ENCODE measurements around the gene KCTD16.
A peak's percentile ranks its signal among the peaks of the same experiment; 100 is the strongest.

The KCTD16 gene

GRCh38 chr5:144166696-144167095, 4.0 kb upstream of the KCTD16 start:
- DNase-seq (ENCODE audit: low read depth), result no peak

- DNase-seq (ENCODE audit: low read depth), result no peak
These were observed 2.7 kb upstream of the KCTD16 start for GRCh38 chr5:144167998-144168397.

- no peak for DNase-seq (ENCODE audit: low read depth)
These were observed 783 bp upstream of the KCTD16 start for GRCh38 chr5:144169904-144170275.

GRCh38 chr5:144173766-144174165, 3.1 kb downstream of the KCTD16 start:
- DNase-seq (ENCODE audit: low read depth), result no peak

- DNase-seq (ENCODE audit: low read depth), result no peak
These were observed 6.9 kb downstream of the KCTD16 start for GRCh38 chr5:144177548-144177947.

- DNase-seq (ENCODE audit: low read depth), result peak; percentile 52
These were observed 8.6 kb downstream of the KCTD16 start for GRCh38 chr5:144179226-144179625.

- DNase-seq (ENCODE audit: low read depth), result peak; percentile 56
These were observed 12.7 kb downstream of the KCTD16 start for GRCh38 chr5:144183254-144183889.

GRCh38 chr5:144187699-144188294, 17.1 kb downstream of the KCTD16 start:
- peak; percentile 100 for DNase-seq (ENCODE audit: low read depth)

- peak; percentile 100 for DNase-seq (ENCODE audit: low read depth)
These were observed 19.2 kb downstream of the KCTD16 start for GRCh38 chr5:144189800-144190429.

- DNase-seq (ENCODE audit: low read depth), result peak; percentile 90
These were observed 20.9 kb downstream of the KCTD16 start for GRCh38 chr5:144191531-144191930.

- peak; percentile 94 for DNase-seq (ENCODE audit: low read depth)
These were observed 21.3 kb downstream of the KCTD16 start for GRCh38 chr5:144191998-144192397.

- no peak for DNase-seq (ENCODE audit: low read depth)
These were observed 22.0 kb downstream of the KCTD16 start for GRCh38 chr5:144192661-144193060.

GRCh38 chr5:144194144-144194543, 23.5 kb downstream of the KCTD16 start:
- peak; percentile 39 for DNase-seq (ENCODE audit: low read depth)

- peak; percentile 69 for DNase-seq (ENCODE audit: low read depth)
These were observed 24.8 kb downstream of the KCTD16 start for GRCh38 chr5:144195448-144195847.

GRCh38 chr5:144196612-144197011, 25.9 kb downstream of the KCTD16 start:
- DNase-seq (ENCODE audit: low read depth), result no peak

GRCh38 chr5:144198386-144198785, 27.7 kb downstream of the KCTD16 start:
- DNase-seq (ENCODE audit: low read depth), result peak; percentile 70

- peak; percentile 76 for DNase-seq (ENCODE audit: low read depth)
These were observed 30.9 kb downstream of the KCTD16 start for GRCh38 chr5:144201588-144201987.

- peak; percentile 45 for DNase-seq (ENCODE audit: low read depth)
These were observed 31.4 kb downstream of the KCTD16 start for GRCh38 chr5:144202072-144202471.

GRCh38 chr5:144202726-144203125, 32.1 kb downstream of the KCTD16 start:
- DNase-seq (ENCODE audit: low read depth), result no peak

- peak; percentile 76 for DNase-seq (ENCODE audit: low read depth)
These were observed 33.3 kb downstream of the KCTD16 start for GRCh38 chr5:144203750-144204596.

- peak; percentile 51 for DNase-seq (ENCODE audit: low read depth)
These were observed 34.5 kb downstream of the KCTD16 start for GRCh38 chr5:144205141-144205551.

GRCh38 chr5:144206141-144206540, 35.5 kb downstream of the KCTD16 start:
- DNase-seq (ENCODE audit: low read depth), result peak; percentile 72
